Peyer's patch (tissue), 4 donors: ENCODE data around the gene CILP2.

Experiments used
- POLR2A ChIP-seq, 2 donors: fragments of 450-650 bp; IDR thresholded peaks; one replicate each; pipeline ENCODE4 v1.5.1; 2017; ENCODE audit warnings: antibody characterized with exemption in 2 of 2, mild to moderate bottlenecking in 2 of 2, moderate library complexity in 2 of 2
- TF ChIP-seq, protein P1 (sequence below), 6 experiments: fragments of 450-650 bp in 4 of 6; fragments of 200-600 bp in 2 of 6; sonication (generic) in 1 of 6; IDR thresholded peaks; one replicate each; pipeline ENCODE4 v1.5.1; 2017 to 2019; ENCODE audit warnings: antibody characterized with exemption in 6 of 6, mild to moderate bottlenecking in 3 of 6, moderate library complexity in 1 of 6

DNA sequence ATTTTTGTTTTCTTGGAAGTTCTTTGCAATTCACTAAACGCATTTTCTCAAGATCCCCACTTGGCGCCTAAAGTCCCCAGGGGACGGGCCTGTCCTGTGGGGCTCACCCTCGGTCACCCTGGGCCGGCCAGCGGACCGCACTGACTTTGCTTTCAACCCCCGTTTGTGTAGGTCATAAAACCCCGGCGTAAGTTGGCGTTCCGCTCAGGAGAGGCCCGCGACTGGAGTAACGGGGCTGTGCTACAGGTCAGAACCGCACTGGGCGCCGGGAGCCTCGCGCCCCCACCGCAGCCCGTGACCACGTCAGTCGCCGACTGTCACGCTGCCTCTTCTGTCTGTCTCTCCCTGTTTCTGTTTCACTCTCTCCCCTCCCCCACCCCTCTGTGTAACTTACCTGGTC lies 36.3 kb upstream of the CILP2 start:
- TF ChIP-seq, protein P1, sequence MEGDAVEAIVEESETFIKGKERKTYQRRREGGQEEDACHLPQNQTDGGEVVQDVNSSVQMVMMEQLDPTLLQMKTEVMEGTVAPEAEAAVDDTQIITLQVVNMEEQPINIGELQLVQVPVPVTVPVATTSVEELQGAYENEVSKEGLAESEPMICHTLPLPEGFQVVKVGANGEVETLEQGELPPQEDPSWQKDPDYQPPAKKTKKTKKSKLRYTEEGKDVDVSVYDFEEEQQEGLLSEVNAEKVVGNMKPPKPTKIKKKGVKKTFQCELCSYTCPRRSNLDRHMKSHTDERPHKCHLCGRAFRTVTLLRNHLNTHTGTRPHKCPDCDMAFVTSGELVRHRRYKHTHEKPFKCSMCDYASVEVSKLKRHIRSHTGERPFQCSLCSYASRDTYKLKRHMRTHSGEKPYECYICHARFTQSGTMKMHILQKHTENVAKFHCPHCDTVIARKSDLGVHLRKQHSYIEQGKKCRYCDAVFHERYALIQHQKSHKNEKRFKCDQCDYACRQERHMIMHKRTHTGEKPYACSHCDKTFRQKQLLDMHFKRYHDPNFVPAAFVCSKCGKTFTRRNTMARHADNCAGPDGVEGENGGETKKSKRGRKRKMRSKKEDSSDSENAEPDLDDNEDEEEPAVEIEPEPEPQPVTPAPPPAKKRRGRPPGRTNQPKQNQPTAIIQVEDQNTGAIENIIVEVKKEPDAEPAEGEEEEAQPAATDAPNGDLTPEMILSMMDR (IDR thresholded peaks at IDR 0.05): no peak
- no peak for TF ChIP-seq POLR2A (IDR thresholded peaks at IDR 0.05)
